ENCODE measurements around the gene RAB38. TPM values are rescaled to one million over a fixed set of nuclear protein-coding genes. Genes with fewer than 3 reads are reported as not detected.

Gene RAB38
- total RNA-seq, 1 experiment from 2014 or later = 0.41 TPM

- no peaks in the 10 kb centered on the region for H3K4me1 Mint-ChIP-seq (ENCODE audit: low read depth, unreplicated experiment)
- H3K4me3 Mint-ChIP-seq (ENCODE audit: unreplicated experiment) = no peak overlapping the region
- ChIA-PET CTCF (no interaction called here), POLR2A (no interaction called here)
- H3K27ac Mint-ChIP-seq (ENCODE audit: unreplicated experiment) = no peak overlapping the region
- intact Hi-C loops (cut with micrococcal nuclease; ENCODE audit: unreplicated experiment) = no loop called here
- Histone ChIP-seq H3K36me3 (ENCODE audit: control insufficient read depth, insufficient read depth, low read length) (no peaks in the 10 kb centered on the region), H3K4me3 (ENCODE audit: low read depth, low read length) (no peak overlapping the region), H3K27me3 (replicated peaks; ENCODE audit: control insufficient read depth, insufficient read depth, low read length) (no peaks in the 10 kb centered on the region), H3K9me3 (no peaks in the 10 kb centered on the region), H3K4me1 (no peaks in the 10 kb centered on the region)
- no TSS peak for BruUV-seq (replicated peaks)
- no peaks in the 10 kb centered on the region for H3K36me3 Mint-ChIP-seq (ENCODE audit: insufficient read depth, unreplicated experiment)
- peaks cover 4% of the 10 kb centered on the region for H3K27me3 Mint-ChIP-seq (ENCODE audit: insufficient read depth, unreplicated experiment)
- TF ChIP-seq CTCF (IDR thresholded peaks at IDR 0.05; ENCODE audit: insufficient read depth in 1 of 2, low read depth in 1 of 2, low read length in 1 of 2, severe bottlenecking in 1 of 2, unreplicated experiment in 1 of 2) = no peak
- H3K9me3 Mint-ChIP-seq (ENCODE audit: unreplicated experiment) = no peaks in the 10 kb centered on the region
- no peak for DNase-seq
Observed at GRCh38 chr11:88208745-88209144, 33.5 kb upstream of the RAB38 start.

GRCh38 chr11:88206751-88207150 lies 31.5 kb upstream of the RAB38 start:
- H3K36me3 Mint-ChIP-seq (ENCODE audit: insufficient read depth, unreplicated experiment) = no peaks in the 10 kb centered on the region
- peaks cover 4% of the 10 kb centered on the region for H3K27me3 Mint-ChIP-seq (ENCODE audit: insufficient read depth, unreplicated experiment)
- Histone ChIP-seq H3K4me3 (ENCODE audit: low read depth, low read length) (no peak overlapping the region), H3K9me3 (no peaks in the 10 kb centered on the region), H3K36me3 (ENCODE audit: control insufficient read depth, insufficient read depth, low read length) (no peaks in the 10 kb centered on the region), H3K4me1 (no peaks in the 10 kb centered on the region), H3K27me3 (replicated peaks; ENCODE audit: control insufficient read depth, insufficient read depth, low read length) (no peaks in the 10 kb centered on the region)
- H3K4me1 Mint-ChIP-seq (ENCODE audit: low read depth, unreplicated experiment) = no peaks in the 10 kb centered on the region
- intact Hi-C loops (cut with micrococcal nuclease; ENCODE audit: unreplicated experiment) = no loop called here
- H3K4me3 Mint-ChIP-seq (ENCODE audit: unreplicated experiment) = no peak overlapping the region
- no peak overlapping the region for H3K27ac Mint-ChIP-seq (ENCODE audit: unreplicated experiment)
- ChIA-PET POLR2A (no interaction called here), CTCF (no interaction called here)
- DNase-seq = no peak
- no peak for TF ChIP-seq CTCF (IDR thresholded peaks at IDR 0.05; ENCODE audit: insufficient read depth in 1 of 2, low read depth in 1 of 2, low read length in 1 of 2, severe bottlenecking in 1 of 2, unreplicated experiment in 1 of 2)
- no TSS peak for BruUV-seq (replicated peaks)
- no peaks in the 10 kb centered on the region for H3K9me3 Mint-ChIP-seq (ENCODE audit: unreplicated experiment)

DNA sequence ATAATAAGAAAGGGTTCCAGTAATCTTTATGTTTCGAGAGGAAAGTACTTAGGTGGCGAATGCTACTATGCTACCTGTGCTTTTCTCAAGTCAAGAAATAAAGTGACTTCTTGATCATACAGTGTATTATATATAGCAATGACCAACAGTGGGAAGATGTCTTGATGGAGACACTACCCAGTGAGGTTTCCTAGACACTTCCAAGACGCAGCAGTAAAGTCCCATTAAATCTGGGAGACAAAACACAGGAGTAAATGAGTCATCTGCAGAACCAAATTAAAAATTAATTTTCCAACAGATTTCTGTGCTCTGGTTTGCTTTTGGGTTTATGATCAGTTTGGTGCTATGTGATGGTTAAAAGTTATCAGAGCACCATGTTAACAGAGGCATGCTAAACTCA lies 29.1 kb upstream of the RAB38 start:
- Histone ChIP-seq H3K36me3 (ENCODE audit: control insufficient read depth, insufficient read depth, low read length) (no peaks in the 10 kb centered on the region), H3K4me3 (ENCODE audit: low read depth, low read length) (no peak overlapping the region), H3K27me3 (replicated peaks; ENCODE audit: control insufficient read depth, insufficient read depth, low read length) (no peaks in the 10 kb centered on the region), H3K9me3 (no peaks in the 10 kb centered on the region), H3K4me1 (no peaks in the 10 kb centered on the region)
- H3K27ac Mint-ChIP-seq (ENCODE audit: unreplicated experiment) = no peak overlapping the region
- POLR2A ChIA-PET = no interaction called here
- no peak for DNase-seq
- no peaks in the 10 kb centered on the region for H3K4me1 Mint-ChIP-seq (ENCODE audit: low read depth, unreplicated experiment)
- no peaks in the 10 kb centered on the region for H3K9me3 Mint-ChIP-seq (ENCODE audit: unreplicated experiment)
- intact Hi-C loops (cut with micrococcal nuclease; ENCODE audit: unreplicated experiment) = no loop called here
- no peak overlapping the region for H3K4me3 Mint-ChIP-seq (ENCODE audit: unreplicated experiment)
- no peak for TF ChIP-seq CTCF (IDR thresholded peaks at IDR 0.05; ENCODE audit: insufficient read depth in 1 of 2, low read depth in 1 of 2, low read length in 1 of 2, severe bottlenecking in 1 of 2, unreplicated experiment in 1 of 2)
- H3K36me3 Mint-ChIP-seq (ENCODE audit: insufficient read depth, unreplicated experiment) = no peaks in the 10 kb centered on the region
- no TSS peak for BruUV-seq (replicated peaks)
- H3K27me3 Mint-ChIP-seq (ENCODE audit: insufficient read depth, unreplicated experiment) = peaks cover 4% of the 10 kb centered on the region
- CTCF ChIA-PET = no interaction called here

All from Caco-2 (cell line).